ENCODE results near the gene EMILIN2.
"Not testable (repeated sequence)": the region's sequence is repeated elsewhere in the genome, so short reads cannot be mapped to it uniquely, and the experiment has no call there.

EMILIN2 gene

GRCh38 chr18:2846636-2847316 lies at the start of gene EMILIN2:
Gene EMILIN2, plus strand, starts transcription at chr18:2847006. Its CDS starts 183 bp downstream, at chr18:2847189.
- DNase-seq, result no peak

- no peak for DNase-seq
Measured at GRCh38 chr18:2797951-2798350, 48.9 kb upstream of the EMILIN2 start.

DNA sequence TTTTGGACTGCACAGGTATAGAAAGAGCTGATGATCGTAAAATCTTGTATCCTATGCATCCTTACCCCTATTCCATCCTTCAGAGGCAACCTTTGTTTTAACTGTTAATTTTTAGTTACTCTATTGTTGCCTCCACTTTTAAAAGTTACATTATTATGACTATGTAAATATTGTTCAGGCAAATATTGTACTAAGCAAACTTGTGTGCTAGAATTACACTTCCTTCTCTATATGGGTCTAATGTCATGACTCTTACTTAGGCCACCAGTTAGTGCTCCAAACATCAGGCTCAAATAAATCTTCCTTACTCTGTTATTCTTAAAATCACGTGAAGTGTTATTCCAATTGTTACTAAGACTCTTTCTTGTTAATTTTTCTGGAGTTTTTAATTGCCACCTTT lies 47.4 kb upstream of the EMILIN2 start:
- no peak for DNase-seq

DNA sequence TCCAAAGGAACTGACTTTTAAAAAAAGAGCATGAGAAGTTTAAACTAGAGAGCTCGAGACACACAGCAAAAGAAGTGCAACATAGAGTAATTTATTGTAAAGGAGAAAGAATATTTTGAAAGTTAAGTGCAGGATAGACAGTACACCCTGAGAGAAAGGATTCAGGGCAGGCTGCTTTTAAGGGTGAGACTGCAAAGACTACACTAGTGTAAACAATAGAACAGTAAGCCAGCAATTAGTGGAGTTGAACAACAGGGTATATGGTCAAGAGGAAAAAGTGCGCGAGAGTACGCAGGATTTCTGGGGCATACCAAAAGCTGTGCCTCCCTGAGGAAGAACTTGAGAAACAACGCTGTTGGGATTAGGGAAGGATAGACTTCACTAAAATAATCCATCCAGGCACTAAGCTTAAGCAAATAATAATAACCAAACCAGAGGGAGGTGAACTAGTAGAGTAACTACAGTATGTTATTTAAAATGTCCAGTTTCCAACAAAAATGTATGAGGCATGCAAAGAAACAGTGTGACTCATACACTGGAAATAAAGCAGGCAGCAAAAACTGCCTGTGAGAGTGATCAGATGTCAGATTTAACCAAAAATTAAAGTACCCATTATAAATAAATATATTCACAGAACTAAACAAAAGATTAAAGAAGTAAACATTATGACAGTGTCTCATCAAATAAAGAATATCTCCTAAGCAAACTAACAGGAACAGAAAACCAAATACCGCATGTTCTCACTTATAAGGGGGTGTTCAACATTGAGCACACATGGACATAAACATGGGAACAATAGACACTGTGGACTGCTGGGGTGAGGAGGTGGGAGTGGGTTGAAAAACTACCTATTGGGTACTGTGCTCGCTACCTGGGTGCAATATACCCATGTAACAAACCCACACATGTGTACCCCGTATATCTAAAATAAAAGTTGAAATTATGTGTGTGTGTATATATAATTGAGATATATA lies 40.5 kb upstream of the EMILIN2 start:
- no peak for DNase-seq

DNA sequence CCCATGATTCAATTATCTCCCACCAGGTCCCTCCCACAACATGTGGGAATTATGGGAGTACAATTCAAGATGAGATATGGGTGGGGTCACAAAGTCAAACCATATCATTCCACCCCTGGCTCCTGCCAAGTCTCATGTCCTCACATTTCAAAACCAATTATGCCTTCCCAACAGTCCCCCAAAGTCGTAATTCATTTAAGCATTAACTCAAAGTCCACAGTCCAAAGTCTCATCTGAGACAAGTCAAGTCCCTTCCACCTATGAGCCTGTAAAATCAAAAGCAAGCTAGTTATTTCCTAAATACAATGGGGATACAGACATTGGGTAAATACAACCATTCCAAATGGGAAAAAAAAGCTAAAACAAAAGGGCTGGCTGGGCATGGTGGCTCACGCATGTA lies 38.2 kb upstream of the EMILIN2 start:
- DNase-seq, result not testable (repeated sequence)

- DNase-seq, result not testable (repeated sequence)
Measured at GRCh38 chr18:2809666-2810183, 37.1 kb upstream of the EMILIN2 start.

GRCh38 chr18:2811416-2811815 lies 35.4 kb upstream of the EMILIN2 start:
- DNase-seq, result no peak

- DNase-seq, result no peak
Measured at GRCh38 chr18:2814928-2815327, 31.9 kb upstream of the EMILIN2 start.

DNA sequence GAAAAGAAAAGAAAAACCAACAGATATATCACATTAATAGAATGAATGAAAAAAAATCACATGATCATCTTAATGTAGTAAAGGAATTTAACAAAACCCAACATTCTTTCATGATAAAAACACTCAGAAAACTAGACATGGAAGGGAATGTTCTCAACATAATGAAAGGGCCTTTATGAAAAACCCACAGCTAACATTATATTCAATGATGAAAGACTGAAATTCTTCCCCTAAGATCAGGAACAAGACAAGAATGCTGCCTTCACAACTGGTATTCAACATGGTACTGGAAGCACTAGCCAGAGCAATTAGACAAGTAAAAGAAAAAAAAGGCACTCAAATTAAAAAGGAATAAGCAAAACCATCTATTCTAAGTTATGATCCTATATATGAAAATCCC lies 28.5 kb upstream of the EMILIN2 start:
- no peak for DNase-seq

- no peak for DNase-seq
Measured at GRCh38 chr18:2821695-2822094, 25.1 kb upstream of the EMILIN2 start.

DNA sequence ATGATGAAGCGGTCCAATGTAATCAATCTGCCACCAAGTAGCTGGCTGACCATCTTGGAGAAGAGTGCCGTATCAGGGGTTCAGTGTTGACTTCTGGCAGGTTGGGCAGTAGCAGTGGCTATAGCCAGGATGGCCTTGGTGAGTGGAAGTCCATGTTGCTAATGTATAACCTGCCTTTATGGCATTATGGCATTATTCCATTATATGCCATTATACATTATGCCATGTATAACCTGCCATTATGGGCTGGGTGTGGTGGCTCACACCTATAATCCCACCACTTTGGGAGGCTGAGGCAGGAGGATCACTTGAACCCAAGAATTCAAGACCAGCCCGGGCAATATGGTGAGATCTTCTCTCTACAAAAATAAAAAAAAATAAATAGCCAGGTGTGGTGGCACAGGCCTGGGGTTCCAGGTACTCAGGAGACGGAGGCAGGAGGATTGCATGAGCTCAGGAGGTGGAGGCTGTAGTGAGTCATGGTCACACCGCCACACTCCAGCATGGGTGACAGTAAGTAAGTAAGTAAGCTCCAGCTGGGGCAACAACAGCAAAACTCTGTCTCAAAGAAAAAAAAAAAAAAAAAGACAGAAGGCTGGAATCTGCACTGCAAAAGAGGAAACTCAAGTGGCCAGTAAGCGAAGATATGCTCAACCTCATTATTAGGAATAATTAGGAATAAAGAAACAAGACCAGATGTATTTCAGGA lies 24.4 kb upstream of the EMILIN2 start:
- DNase-seq, result no peak

DNA sequence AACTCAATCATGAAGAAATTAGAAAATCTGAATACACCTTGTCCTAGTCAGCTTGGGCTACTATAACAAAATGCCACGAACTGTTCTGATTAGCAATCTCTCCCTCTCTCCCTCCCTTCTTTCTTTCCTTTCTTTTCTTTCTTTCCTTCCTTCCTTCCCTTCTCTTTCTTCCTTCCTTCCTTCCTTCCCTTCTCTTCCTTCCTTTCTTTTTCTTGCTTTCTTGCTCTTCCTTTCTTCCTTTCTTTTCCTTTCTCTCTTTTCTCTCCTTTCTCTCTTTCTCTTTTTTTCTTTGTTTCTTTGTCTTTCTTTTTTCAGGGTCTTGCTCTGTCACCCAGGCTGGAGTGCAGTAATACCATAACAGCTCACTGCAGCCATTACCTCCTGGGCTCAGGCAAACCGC lies 23.6 kb upstream of the EMILIN2 start:
- no peak for DNase-seq

DNA sequence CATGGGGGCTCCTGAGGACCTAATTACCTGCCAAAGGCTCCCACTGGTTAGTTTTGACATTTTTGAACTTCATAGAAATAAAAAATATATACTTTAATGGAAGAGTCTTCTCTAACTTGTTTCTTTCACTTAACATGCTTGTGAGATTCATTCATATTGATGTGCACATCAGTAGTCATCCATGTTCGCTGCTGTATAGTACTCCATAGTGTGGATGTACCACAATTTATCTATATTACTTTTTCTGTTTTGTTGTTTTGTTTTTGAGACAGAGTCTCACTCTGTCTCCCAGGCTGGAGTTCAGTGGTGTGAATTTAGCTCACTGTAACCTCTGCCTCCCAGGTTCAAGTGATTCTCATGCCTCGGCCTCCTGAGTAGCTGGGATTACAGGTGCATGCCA lies 22.8 kb upstream of the EMILIN2 start:
- no peak for DNase-seq

- no peak for DNase-seq
Measured at GRCh38 chr18:2824865-2825264, 21.9 kb upstream of the EMILIN2 start.

- no peak for DNase-seq
Measured at GRCh38 chr18:2825613-2826175, 21.1 kb upstream of the EMILIN2 start.

- no peak for DNase-seq
Measured at GRCh38 chr18:2826581-2826980, 20.2 kb upstream of the EMILIN2 start.

- DNase-seq, result no peak
Measured at GRCh38 chr18:2827061-2827460, 19.7 kb upstream of the EMILIN2 start.

- not testable (repeated sequence) for DNase-seq
Measured at GRCh38 chr18:2836118-2836517, 10.7 kb upstream of the EMILIN2 start.

DNA sequence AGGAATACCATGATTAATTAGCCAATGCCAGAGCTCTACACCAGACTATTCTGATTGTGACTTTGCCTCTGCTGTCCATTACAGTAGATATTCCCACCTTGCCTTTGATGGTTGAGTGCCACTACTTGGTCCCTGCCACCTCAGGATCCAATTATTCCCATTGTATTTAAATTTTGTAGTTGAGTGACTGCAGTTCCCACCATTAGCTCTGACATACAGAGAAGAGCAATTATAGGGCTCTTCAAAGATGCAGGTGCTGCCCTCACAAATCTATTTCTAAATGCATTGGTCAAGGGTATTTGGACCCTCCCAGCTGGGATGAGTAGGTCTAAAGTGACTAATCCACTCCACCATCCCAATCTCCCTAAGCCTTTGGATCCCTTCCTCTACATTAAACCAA lies 9.5 kb upstream of the EMILIN2 start:
- not testable (repeated sequence) for DNase-seq

- DNase-seq, result no peak
Measured at GRCh38 chr18:2839202-2839601, 7.6 kb upstream of the EMILIN2 start.

GRCh38 chr18:2840521-2840920 lies 6.3 kb upstream of the EMILIN2 start:
- no peak for DNase-seq

GRCh38 chr18:2843146-2843545 lies 3.7 kb upstream of the EMILIN2 start:
- no peak for DNase-seq

DNA sequence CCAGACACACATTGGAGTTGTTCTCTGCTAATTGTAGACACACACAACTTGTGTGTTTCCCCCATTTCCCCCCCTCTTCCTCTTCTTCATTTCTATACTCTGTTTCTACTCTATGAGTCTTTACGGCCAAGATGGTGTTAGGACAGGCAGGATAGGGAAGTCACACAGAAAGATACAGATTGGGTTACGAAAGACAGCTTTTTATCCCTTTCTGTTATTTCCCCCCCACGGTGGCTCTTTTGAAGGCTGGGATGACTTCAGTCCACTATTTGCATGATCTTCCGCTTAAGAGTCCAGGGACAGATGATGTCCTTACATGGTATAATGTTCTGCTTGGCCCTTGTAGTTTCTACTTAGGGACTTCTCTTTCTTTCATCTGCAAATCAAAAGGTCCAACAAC lies 1.6 kb upstream of the EMILIN2 start:
- no peak for DNase-seq

Data from NCI-H226 (cell line).